Colonic mucosa (tissue), 4 donors: ENCODE measurements around the gene ACSL4. TPM values are rescaled to one million over a fixed set of nuclear protein-coding genes. Genes with fewer than 3 reads are reported as not detected.

Source experiments
- DNase-seq: peaks from one replicate; pipeline ENCODE4 v3.0.0-alpha.2; 2020
- H3K27ac ChIP-seq: fragments of 200-600 bp; one replicate; pipeline ENCODE4 v1.8.0; 2021
- H3K27me3 ChIP-seq: fragments of 200-600 bp; one replicate; pipeline ENCODE4 v1.8.0; 2021
- H3K36me3 ChIP-seq: fragments of 200-600 bp; one replicate; pipeline ENCODE4 v1.8.0; 2021
- H3K4me1 ChIP-seq: fragments of 200-600 bp; one replicate; pipeline ENCODE4 v1.8.0; 2021; ENCODE audit warnings: mild to moderate bottlenecking
- H3K4me3 ChIP-seq: fragments of 200-600 bp; one replicate; pipeline ENCODE4 v1.8.0; 2021
- H3K9ac ChIP-seq, 2 donors: one replicate each; pipeline ENCODE4 v1.7.0; 2013; ENCODE audit warnings: control low read depth in 2 of 2, low read depth in 2 of 2, low read length in 2 of 2
- H3K9me3 ChIP-seq: fragments of 200-600 bp; one replicate; pipeline ENCODE4 v1.8.0; 2021
- intact Hi-C: fragments of 100-400 bp; cut with DNase I; formaldehyde crosslinking; loops from one replicate; pipeline ENCODE4 v1.14.1; 2022
- total RNA-seq, 2 donors: library from RNA; stranded (reverse); fragmentation: NEBNext Ultra II Directional in 1 of 2; extraction: Animal tissue kit (Norgen Biotek cat#: 25700) in 1 of 2; gene quantifications; one replicate each; pipeline ENCODE4 v1.2.1, GENCODE V29; 2021
- TF ChIP-seq, protein P1 (sequence below): fragments of 200-600 bp; IDR thresholded peaks from one replicate; pipeline ENCODE4 v1.8.0; 2022; ENCODE audit warnings: antibody characterized with exemption, mild to moderate bottlenecking
- donor health status: healthy.
- donor health status: DM: no; HTN: no; CAD: no.
- donor health status: DM: no; HTN: no; CAD: no.

Gene ACSL4
- total RNA-seq, 2 donors from 2014 or later: 10.6 to 27.9 TPM

DNA sequence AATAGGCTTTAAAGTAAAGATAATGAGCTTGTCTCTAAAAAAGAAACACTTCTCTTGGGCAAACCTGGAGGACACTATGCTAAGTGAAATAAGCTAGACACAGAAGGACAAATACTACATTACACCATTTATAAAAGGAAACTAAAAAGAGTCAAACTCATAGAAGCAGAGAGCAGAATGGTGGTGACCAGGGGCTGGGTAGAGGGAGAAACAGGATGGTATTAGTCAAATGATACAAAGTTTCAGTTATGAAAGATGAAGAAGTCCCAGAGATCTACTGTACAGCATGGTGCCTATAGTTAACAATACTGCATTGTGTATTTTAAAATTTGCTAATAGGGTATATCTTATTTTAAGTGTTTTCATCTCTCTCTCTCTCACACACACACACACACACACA is 28.5 kb downstream of the ACSL4 start:
- Histone ChIP-seq H3K4me3 (no peak overlapping the region), H3K4me1 (no peaks in the 10 kb centered on the region), H3K9ac (no peak overlapping the region), H3K27me3 (no peaks in the 10 kb centered on the region), H3K9me3 (no peaks in the 10 kb centered on the region), H3K27ac (no peak overlapping the region), H3K36me3 (no peaks in the 10 kb centered on the region)
- DNase-seq: no peak
- TF ChIP-seq, protein P1, sequence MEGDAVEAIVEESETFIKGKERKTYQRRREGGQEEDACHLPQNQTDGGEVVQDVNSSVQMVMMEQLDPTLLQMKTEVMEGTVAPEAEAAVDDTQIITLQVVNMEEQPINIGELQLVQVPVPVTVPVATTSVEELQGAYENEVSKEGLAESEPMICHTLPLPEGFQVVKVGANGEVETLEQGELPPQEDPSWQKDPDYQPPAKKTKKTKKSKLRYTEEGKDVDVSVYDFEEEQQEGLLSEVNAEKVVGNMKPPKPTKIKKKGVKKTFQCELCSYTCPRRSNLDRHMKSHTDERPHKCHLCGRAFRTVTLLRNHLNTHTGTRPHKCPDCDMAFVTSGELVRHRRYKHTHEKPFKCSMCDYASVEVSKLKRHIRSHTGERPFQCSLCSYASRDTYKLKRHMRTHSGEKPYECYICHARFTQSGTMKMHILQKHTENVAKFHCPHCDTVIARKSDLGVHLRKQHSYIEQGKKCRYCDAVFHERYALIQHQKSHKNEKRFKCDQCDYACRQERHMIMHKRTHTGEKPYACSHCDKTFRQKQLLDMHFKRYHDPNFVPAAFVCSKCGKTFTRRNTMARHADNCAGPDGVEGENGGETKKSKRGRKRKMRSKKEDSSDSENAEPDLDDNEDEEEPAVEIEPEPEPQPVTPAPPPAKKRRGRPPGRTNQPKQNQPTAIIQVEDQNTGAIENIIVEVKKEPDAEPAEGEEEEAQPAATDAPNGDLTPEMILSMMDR: no peak
- intact Hi-C loops: no loop called here

DNA sequence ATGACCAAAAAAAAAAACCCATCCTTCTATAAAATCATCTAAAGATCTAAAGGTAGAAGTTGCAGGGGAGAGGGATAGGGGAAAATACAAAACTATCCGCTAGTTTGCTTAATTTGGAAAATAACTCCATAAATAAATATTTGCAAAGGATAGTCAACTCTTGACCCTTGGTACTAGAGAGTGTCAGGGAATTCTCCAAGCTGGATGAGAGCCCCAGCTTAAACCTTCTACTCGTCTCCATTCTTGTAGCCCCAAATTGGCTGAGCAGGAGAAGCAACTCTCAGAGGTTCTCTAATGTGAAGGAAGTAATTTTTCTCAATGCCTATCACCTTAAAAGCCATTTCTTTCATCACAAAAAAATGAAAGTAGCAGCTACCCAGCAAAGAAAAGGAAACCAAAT is 35.2 kb downstream of the ACSL4 start:
- H3K27ac ChIP-seq: no peak overlapping the region
- TF ChIP-seq, protein P1: no peak
- no peaks in the 10 kb centered on the region for H3K9me3 ChIP-seq
- no peaks in the 10 kb centered on the region for H3K36me3 ChIP-seq
- intact Hi-C loops: no loop called here
- no peaks in the 10 kb centered on the region for H3K4me1 ChIP-seq
- no peak overlapping the region for H3K9ac ChIP-seq
- DNase-seq: no peak
- H3K4me3 ChIP-seq: no peak overlapping the region
- H3K27me3 ChIP-seq: no peaks in the 10 kb centered on the region

DNA sequence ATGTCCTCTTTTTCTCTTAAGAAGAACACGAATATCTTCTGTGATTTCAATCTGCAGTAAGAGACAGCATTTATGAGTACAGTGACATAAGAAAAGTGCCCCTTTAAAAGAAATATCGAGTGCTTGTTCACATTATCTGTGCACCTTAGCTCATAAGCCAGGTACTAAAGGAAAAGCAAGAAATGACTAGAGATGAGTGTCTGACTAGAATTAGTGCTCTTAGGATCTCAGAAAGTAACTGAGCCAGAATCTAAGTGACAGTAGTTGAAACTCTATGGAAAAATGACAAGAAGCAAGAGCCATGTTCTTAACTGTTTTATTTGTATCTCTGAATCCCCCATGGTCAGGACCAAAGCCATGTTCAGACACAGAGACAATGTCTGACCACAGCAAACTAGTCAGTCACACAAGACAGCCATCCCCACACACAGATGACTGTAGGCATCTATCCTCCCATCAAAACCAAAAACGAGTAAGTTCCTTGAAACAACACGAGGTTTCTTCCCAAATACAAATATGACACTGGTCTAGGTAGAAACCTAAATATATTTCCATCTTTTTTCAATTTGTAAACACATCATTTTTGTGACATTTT is 36.8 kb downstream of the ACSL4 start:
- Histone ChIP-seq H3K4me3 (no peak overlapping the region), H3K9me3 (no peaks in the 10 kb centered on the region), H3K27ac (no peak overlapping the region), H3K27me3 (no peaks in the 10 kb centered on the region), H3K36me3 (no peaks in the 10 kb centered on the region), H3K4me1 (no peaks in the 10 kb centered on the region), H3K9ac (no peak overlapping the region)
- no peak for DNase-seq
- intact Hi-C loops: no loop called here
- TF ChIP-seq, protein P1: no peak

DNA sequence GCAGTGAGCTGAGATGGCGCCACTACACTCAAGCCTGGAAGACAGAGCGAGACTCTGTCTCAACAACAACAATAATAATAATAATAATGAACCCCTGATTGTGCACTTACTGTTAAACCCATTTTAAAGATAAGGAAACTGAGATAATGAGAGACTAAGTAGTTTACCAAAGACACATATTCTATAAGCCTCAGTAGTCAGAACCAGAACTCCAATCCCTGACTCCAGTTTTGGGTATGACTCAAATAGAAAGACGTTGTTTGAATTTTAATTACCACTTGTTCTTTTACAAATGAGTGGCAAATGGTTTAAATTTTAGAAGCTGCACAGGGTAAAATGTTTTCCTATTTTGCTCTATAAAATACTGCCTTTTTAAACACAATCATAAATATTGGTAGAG is 37.4 kb downstream of the ACSL4 start:
- intact Hi-C loops: no loop called here
- TF ChIP-seq, protein P1: no peak
- no peak overlapping the region for H3K27ac ChIP-seq
- no peaks in the 10 kb centered on the region for H3K27me3 ChIP-seq
- no peaks in the 10 kb centered on the region for H3K36me3 ChIP-seq
- no peaks in the 10 kb centered on the region for H3K4me1 ChIP-seq
- H3K9ac ChIP-seq: no peak overlapping the region
- DNase-seq: no peak
- H3K4me3 ChIP-seq: no peak overlapping the region
- no peaks in the 10 kb centered on the region for H3K9me3 ChIP-seq

DNA sequence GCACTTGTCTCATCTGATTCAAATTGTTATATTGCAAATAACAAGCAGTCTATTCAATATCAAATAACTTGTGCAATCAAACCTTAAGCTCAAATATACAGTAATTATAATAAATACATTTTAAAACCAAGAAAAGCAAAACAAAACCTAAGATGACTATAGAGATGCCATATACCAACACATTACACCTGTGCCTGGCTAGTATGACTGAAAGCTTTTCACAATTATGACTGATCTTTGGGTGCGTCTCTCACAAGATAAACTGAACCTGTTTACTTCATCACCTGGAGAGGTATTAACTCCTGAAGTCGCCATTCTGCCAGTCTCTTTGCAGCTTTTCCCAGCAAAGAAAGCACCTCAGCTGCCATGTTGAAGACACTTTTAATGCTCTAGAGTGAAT is 41.3 kb downstream of the ACSL4 start:
- Histone ChIP-seq H3K27me3 (no peaks in the 10 kb centered on the region), H3K36me3 (no peaks in the 10 kb centered on the region), H3K9ac (no peak overlapping the region), H3K9me3 (no peaks in the 10 kb centered on the region), H3K4me3 (no peak overlapping the region), H3K4me1 (no peaks in the 10 kb centered on the region), H3K27ac (no peak overlapping the region)
- DNase-seq: no peak
- intact Hi-C loops: no loop called here
- TF ChIP-seq, protein P1: no peak
